ENCODE results near the gene SBF1.

SBF1 gene

GRCh38 chr22:50485221-50486131, 10.6 kb upstream of the SBF1 start:
- DNase-seq, result no peak

GRCh38 chr22:50483977-50484853, 9.4 kb upstream of the SBF1 start:
- no peak for DNase-seq

- no peak for DNase-seq
Measured at GRCh38 chr22:50483556-50483955, 8.7 kb upstream of the SBF1 start.

- no peak for DNase-seq
Measured at GRCh38 chr22:50483106-50483505, 8.3 kb upstream of the SBF1 start.

- no peak for DNase-seq
Measured at GRCh38 chr22:50482107-50483074, 7.6 kb upstream of the SBF1 start.

- peak; percentile 53 for DNase-seq
Measured at GRCh38 chr22:50481440-50482106, 6.7 kb upstream of the SBF1 start, which contains the start of gene ADM2. Gene ADM2, plus strand, starts transcription at chr22:50481543. Its CDS starts 305 bp downstream, at chr22:50481848.

- DNase-seq, result no peak
Measured at GRCh38 chr22:50481045-50481439, 6.2 kb upstream of the SBF1 start.

GRCh38 chr22:50479721-50480120, 4.9 kb upstream of the SBF1 start:
- no peak for DNase-seq

- DNase-seq, result no peak
Measured at GRCh38 chr22:50477923-50478322, 3.1 kb upstream of the SBF1 start.

- DNase-seq, result no peak
Measured at GRCh38 chr22:50476868-50477267, 2.0 kb upstream of the SBF1 start.

GRCh38 chr22:50475652-50476002, 792 bp upstream of the SBF1 start:
- no peak for DNase-seq

GRCh38 chr22:50473855-50474671, 772 bp downstream of the SBF1 start:
- DNase-seq, result no peak

- DNase-seq, result no peak
Measured at GRCh38 chr22:50473088-50473487, 1.7 kb downstream of the SBF1 start.

GRCh38 chr22:50471962-50472361, 2.9 kb downstream of the SBF1 start:
- no peak for DNase-seq

GRCh38 chr22:50471197-50471847, 3.5 kb downstream of the SBF1 start:
- DNase-seq, result no peak

- DNase-seq, result no peak
Measured at GRCh38 chr22:50470491-50470890, 4.3 kb downstream of the SBF1 start.

GRCh38 chr22:50469377-50470305, 5.2 kb downstream of the SBF1 start:
- DNase-seq, result peak; percentile 94

- no peak for DNase-seq
Measured at GRCh38 chr22:50468626-50469025, 6.2 kb downstream of the SBF1 start.

GRCh38 chr22:50467773-50468440, 6.9 kb downstream of the SBF1 start:
- no peak for DNase-seq
